Measurements from ENCODE around the gene MDM4.
A peak's percentile ranks its signal among the peaks of the same experiment; 100 is the strongest.

Gene MDM4

DNA sequence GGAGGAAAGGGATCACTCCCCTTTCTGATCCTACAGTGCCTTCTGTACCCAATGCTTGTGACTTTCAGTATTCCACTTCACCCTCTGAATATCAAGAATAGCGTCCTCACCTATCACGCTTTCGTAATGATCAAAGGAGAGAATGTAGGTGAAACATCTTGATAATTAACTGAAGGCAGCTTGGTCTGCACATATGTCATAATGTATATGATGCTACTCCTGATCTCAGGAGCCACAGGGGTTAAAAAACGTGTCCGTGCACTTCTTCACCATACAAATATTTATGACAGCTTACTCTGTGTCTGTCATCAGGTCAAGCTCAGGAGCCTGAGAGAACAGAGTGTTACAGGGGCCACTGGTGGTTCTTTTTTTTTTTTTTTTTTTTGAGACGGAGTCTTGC, 20.4 kb upstream of the MDM4 start:
- TF ChIP-seq POLR2A (IDR thresholded peaks at IDR 0.05; ENCODE audit: low read length) (no peak), GATA1 (IDR thresholded peaks at IDR 0.05; ENCODE audit: low read depth, low read length) (no peak)
- no peak for DNase-seq

DNA sequence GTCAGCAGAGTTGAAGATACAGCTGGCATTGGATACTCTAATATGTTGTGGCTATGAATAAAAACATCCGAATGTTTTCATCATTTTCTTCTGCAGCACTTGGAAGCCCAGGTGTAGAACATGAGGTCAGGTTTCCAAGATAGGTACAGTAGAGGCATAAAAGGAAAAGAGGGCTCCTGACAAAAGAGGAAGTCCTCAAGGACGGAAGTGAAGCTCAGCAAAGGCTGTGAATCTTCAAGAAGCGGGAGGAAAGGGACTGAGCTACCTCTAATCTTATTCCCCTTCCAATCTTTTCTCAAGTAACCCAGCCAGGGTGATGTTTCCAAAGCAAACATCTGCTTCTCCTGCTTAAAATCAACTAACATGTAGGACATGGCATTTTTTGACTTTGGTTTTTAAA, 17.2 kb upstream of the MDM4 start:
- TF ChIP-seq POLR2A (IDR thresholded peaks at IDR 0.05; ENCODE audit: low read length) (no peak), GATA1 (IDR thresholded peaks at IDR 0.05; ENCODE audit: low read depth, low read length) (no peak)
- no peak for DNase-seq

DNA sequence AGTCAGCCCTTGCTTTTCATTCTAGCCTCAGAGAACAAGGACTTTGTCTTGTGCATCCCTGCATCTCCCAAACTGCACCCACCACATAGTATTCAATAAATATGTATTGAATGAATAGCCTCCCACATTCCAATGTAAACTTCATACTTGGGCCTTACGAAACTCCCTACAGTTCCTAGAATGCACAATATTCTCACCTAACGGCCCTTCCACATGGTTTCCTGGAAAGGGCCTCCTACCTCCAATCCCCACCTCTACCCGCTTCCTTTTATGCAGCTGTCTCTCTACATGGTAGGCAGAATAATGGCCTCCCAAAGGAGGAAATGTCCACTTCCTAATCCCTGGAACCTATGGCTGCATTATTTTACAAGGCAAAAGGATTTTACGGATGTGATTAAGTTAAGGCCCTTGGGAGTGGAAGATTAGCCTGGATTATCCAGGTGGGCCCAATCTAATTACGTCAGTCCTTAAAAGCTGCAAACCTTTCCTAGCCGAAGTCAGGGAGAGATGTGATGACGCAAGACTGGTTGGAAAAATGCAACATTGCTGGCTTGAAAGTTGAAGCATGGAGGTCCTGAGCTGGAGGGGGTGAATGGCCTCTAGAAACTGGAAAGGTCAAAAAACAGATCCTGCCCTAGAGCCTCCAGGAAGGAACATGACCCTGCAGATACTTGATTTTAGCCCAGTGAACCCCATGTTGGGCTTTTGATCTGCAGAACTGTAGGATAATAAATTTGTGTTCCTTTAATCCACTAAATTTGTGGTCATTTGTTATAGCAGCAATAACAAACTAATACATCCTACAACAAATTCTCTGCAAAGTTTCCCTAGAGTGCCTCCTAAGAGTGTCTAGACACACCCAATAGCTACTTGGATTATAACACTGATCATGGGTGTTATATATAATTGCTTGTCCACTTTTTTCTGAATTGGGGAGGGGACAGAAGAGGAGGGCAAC, 16.4 kb upstream of the MDM4 start:
- TF ChIP-seq POLR2A (IDR thresholded peaks at IDR 0.05; ENCODE audit: low read length) (no peak), GATA1 (IDR thresholded peaks at IDR 0.05; ENCODE audit: low read depth, low read length) (no peak)
- no peak for DNase-seq

DNA sequence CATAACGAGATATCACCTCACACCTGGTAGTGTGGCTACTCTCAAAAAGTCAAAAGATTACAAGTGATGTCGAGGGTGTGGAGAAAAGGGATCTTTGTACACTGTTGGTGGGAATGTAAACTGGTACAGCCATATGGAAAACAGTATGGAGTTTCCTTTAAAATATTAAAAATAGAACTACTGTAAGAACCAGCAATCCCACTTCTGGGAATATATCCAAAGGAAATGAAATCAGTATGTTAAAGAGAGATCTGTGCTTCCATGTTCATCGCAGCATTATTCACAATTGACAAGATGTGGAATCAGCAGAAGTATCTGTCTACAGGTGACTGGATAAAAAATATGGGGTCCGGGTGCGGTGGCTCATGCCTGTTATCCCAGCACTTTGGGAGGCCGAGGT, 14.0 kb upstream of the MDM4 start:
- no peak for TF ChIP-seq POLR2A (IDR thresholded peaks at IDR 0.05; ENCODE audit: low read length)
- no peak for TF ChIP-seq GATA1 (IDR thresholded peaks at IDR 0.05; ENCODE audit: low read depth, low read length)

DNA sequence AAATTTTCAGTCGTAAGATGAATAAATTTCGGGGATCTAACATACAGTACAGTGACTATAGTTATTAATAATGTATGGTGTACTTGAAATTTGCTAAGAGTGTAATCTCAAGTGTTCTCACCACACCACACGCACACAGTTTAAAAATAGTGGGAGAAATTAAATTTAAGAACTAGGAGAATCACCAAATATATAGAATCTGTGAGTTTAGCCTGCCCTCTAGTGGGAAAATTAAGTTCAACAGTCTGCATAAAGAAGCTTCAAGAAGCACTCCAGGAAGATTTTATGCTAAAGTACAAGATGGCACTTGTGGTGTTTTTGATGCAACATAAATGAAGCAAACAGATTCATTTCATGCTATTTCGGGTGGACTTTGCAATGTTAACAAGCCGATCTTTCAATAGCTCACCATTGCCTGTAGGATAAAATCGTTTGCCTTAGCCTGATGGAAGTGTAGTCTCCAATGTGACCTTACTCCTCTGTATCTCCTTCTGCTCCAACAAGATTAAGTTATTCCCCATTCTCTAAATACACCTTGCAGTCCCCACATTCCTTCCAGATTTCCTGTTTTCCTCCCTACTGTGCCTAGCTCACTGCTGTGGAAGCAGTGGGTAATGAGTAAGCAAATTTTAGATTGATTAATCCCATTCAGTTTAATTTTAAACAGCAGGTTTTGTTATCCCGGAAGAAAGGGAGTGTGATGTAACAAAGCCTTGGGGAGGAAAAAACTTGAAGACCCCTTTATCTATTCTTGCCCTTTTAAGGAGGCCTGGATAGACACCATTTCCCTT, 12.9 kb upstream of the MDM4 start:
- TF ChIP-seq POLR2A (IDR thresholded peaks at IDR 0.05; ENCODE audit: low read length) (no peak), GATA1 (IDR thresholded peaks at IDR 0.05; ENCODE audit: low read depth, low read length) (no peak)
- peak; percentile 68 to 81 for DNase-seq

More for the DNA sequence above, 14.0 kb upstream of the MDM4 start:
- no peak for DNase-seq

DNA sequence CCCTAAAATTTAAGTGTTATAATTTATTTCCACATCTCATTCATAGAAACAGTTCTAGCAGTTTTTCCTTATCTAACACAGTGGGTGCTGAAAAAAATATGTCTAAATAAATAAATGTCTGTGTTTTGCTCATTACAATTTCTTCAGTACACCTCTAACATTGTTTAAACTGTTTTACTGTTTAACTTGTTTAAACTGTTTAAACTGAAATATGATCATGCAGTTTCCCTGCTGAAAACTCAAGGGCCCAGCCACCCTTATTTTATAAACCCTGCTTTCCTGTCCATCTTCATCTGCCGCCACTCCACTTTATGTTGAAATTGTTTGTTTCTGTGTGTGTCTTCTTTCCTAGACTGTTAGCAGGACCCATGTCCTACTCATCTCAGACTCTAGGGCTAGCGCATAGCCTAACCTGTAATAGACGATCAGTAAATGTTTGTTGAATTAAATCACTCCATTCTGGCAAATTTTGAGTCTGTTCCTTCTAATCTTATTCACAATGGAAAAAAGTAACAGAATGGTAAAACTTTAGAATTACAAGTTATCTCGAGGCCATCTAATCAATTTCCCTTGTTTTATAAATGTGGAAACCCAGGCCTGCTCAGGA, 12.2 kb upstream of the MDM4 start:
- DNase-seq, result no peak
- TF ChIP-seq GATA1 (IDR thresholded peaks at IDR 0.05; ENCODE audit: low read depth, low read length) (no peak), POLR2A (IDR thresholded peaks at IDR 0.05; ENCODE audit: low read length) (no peak)

DNA sequence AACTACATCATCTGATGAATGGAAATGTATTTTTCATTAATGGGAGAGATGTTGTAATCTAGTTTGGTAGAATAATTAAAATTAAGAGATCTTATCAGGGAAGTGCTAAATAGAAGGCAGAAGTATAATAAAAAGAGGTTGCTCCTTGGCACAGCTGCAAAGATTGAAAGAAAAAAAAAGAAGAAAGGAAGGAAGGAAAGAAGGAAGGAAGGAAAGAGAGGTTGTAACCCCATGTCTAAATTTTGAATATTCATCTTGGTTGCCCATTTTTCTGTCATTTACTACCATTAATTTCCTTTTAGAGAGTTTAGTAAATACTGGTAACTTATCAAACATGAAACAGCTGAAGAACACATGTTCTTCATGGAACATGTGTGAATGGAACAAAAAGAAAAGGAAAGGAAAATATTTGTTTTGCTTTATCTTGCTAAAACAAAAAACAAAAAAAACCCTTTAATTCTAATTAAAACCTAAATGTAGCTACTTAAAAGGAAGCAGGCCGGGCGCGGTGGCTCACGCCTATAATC, 10.5 kb upstream of the MDM4 start:
- TF ChIP-seq GATA1 (IDR thresholded peaks at IDR 0.05; ENCODE audit: low read depth, low read length) (no peak), POLR2A (IDR thresholded peaks at IDR 0.05; ENCODE audit: low read length) (no peak)
- DNase-seq, result peak in 1 of 2 experiments; percentile 29

DNA sequence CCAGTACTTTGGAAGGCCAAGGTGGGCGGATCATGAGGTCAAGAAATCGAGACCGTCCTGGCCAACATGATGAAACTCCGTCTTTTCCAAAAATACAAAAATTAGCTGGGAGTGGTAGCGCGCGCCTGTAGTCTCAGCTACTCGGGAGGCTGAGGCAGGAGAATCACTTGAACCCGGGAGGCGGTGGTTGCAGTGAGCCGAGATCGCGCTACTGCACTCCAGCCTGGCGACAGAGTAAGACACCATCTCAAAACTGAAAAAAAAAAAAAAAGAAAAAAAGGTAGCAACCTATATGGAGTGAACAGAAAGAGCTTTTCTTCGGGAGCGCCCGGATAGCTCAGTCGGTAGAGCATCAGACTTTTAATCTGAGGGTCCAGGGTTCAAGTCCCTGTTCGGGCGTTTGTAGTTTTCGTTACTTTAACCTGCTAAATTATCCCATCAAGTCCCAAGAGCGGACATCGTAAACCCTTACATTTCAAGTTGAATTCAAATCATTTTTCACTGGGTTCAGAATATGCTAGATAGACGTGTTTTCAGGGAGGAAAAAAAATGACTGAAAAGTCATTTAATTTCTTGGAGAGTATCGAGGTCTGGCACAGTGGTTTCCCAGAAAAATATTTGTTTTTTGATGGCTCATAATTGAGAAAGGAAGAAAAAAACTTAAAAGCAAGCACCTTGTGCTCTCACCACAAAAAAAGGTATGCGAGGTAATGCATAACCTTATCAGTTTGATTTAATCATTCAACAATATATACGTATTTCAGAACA, 9.8 kb upstream of the MDM4 start:
- TF ChIP-seq GATA1 (IDR thresholded peaks at IDR 0.05; ENCODE audit: low read depth, low read length) (no peak), POLR2A (IDR thresholded peaks at IDR 0.05; ENCODE audit: low read length) (no peak)
- DNase-seq, result peak; percentile 91 to 94

DNA sequence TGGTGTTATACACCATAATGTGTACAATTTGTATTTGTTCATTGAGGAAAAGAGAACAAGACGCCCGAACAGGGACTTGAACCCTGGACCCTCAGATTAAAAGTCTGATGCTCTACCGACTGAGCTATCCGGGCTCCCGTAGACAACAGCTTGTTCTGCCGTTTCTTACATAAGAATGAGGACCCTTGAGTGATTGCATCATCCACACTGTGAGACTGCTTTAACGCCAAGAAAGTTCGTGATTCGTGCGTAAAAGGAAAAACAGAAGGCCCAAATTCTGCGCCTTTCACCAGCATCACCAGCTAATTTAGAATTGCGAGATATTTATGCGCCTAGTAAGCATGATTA, 9.3 kb upstream of the MDM4 start:
- TF ChIP-seq POLR2A (IDR thresholded peaks at IDR 0.05; ENCODE audit: low read length) (no peak), GATA1 (IDR thresholded peaks at IDR 0.05; ENCODE audit: low read depth, low read length) (no peak)
- DNase-seq, result peak; percentile 94 to 97

DNA sequence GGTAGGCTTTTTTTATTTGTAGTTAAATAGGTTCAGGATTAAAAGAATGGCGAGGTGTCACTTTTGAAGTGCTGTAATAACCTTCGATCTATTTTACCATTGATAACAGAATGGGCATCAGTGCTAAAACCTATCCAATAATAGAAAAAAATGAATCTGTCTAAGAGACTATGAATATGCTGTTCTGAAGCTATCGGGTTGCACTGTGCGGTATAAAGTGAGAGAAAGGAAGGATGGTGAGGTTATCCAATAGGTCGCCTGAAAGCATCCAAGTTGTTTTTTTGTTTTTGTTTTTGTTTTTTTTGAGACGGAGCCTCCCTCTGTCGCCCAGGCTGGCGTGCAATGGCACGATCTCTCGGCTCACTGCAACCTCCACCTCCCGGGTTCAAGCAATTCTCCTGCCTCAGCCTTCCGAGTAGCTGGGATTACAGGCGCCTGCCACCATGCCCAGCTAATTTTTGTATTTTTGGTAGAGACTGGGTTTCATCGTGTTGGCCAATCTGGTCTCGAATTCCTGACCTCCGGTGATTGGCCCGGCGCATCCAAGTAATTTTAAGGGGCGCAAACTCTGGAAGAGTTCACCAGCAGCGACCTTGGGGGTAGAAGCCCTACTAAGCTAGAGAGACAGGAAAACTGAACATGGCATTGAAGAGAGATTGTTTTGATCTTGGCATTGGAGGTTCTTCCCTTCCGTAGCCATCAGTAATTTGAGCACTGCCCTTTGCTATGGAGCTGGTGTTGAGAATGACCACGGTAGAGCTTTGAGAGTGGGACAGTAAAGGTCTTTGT, 8.7 kb upstream of the MDM4 start:
- TF ChIP-seq POLR2A (IDR thresholded peaks at IDR 0.05; ENCODE audit: low read length) (peak; percentile 79), GATA1 (IDR thresholded peaks at IDR 0.05; ENCODE audit: low read depth, low read length) (no peak)
- DNase-seq, result peak; percentile 85 to 86

DNA sequence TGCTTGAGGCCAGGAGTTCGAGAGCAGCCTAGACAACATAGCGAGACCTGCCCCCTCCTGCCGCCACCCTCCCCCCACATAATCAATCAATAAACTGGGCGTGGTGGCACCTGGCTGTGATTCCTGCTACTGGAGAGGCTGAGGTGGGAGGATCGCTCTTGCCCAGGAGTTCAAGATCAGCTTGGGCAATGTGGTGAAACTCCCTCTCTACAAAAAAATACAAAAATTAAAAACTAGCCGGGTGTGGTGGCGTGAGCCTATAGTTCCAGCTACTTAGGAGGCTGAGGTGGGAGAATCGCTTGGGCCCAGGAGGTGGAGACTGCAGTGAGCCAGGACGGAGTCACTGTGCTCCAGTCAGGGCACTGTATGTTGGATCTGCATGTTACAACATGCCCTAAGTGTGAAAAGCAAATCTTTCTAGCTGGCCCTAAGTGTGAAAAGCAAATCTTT, 7.0 kb upstream of the MDM4 start:
- DNase-seq, result no peak
- TF ChIP-seq POLR2A (IDR thresholded peaks at IDR 0.05; ENCODE audit: low read length), result no peak
- no peak for TF ChIP-seq GATA1 (IDR thresholded peaks at IDR 0.05; ENCODE audit: low read depth, low read length)

DNA sequence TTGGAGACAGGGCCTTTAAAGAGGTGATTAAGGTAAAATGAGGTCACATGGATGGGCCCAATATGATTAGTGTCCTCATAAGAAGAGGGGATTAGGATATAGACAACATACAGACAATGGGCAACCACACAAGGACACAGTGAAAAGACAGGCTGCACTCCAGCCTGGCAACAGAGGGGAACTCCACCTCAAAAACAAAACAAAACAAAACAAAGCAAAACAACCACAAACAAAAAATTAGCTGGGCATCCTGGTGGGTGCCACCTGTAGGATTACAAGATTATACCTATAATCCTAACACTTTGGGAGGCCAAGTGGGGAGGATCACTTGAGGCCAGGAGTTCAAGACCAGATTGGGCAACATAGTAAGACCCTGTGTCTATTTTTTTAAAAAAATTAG, 4.8 kb upstream of the MDM4 start:
- TF ChIP-seq POLR2A (IDR thresholded peaks at IDR 0.05; ENCODE audit: low read length), result no peak
- TF ChIP-seq GATA1 (IDR thresholded peaks at IDR 0.05; ENCODE audit: low read depth, low read length), result no peak
- DNase-seq, result no peak
